ENCODE results near the gene ASPSCR1. TPM values are rescaled to one million over a fixed set of nuclear protein-coding genes. Genes with fewer than 3 reads are reported as not detected.
A peak's percentile ranks its signal among the peaks of the same experiment; 100 is the strongest.

The ASPSCR1 gene
- total and polyA plus RNA-seq, 2 of the 13 experiments (the other 11 are each of a cell fraction or from before 2014, with no cell fraction given) = 274 to 314 TPM

DNA sequence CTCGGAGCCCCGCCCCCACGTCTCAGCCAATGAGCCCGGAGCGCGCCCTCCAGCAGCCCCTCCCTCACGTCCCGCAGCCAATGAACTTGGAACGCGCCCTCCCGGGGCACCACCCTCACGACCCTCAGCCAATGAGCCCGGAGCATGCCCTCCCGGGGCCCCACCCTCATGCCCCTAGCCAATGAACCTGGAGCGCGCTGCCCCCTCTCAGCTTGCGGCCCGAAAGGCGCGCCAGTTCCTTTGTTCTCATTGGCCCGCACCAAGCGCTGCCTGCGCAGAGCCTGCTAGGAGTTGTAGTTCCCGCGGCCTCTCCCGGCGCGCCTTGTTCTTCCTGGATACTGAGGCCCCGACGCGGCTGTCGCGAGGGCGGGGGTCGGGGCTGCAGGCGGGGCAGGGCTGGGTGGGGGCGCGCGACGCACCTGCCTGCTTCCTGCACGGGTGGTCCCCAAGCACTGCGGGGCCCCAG lies 45.6 kb downstream of the ASPSCR1 start, which contains the start of gene LRRC45 (continued):
- TF ChIP-seq, protein P1, sequence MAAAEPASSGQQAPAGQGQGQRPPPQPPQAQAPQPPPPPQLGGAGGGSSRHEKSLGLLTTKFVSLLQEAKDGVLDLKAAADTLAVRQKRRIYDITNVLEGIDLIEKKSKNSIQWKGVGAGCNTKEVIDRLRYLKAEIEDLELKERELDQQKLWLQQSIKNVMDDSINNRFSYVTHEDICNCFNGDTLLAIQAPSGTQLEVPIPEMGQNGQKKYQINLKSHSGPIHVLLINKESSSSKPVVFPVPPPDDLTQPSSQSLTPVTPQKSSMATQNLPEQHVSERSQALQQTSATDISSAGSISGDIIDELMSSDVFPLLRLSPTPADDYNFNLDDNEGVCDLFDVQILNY (CRISPR knock-in tag; conservative IDR thresholded peaks at IDR 0.05) = peak; percentile 51; the same call in 1 of the 2 replicates
- TF ChIP-seq YY1 (IDR thresholded peaks at IDR 0.05; ENCODE audit: insufficient read depth, insufficient replicate concordance, low read depth, low read length) = no peak
- no peak for TF ChIP-seq RAD51 (IDR thresholded peaks at IDR 0.05; ENCODE audit: borderline replicate concordance)
- TF ChIP-seq, protein P2, sequence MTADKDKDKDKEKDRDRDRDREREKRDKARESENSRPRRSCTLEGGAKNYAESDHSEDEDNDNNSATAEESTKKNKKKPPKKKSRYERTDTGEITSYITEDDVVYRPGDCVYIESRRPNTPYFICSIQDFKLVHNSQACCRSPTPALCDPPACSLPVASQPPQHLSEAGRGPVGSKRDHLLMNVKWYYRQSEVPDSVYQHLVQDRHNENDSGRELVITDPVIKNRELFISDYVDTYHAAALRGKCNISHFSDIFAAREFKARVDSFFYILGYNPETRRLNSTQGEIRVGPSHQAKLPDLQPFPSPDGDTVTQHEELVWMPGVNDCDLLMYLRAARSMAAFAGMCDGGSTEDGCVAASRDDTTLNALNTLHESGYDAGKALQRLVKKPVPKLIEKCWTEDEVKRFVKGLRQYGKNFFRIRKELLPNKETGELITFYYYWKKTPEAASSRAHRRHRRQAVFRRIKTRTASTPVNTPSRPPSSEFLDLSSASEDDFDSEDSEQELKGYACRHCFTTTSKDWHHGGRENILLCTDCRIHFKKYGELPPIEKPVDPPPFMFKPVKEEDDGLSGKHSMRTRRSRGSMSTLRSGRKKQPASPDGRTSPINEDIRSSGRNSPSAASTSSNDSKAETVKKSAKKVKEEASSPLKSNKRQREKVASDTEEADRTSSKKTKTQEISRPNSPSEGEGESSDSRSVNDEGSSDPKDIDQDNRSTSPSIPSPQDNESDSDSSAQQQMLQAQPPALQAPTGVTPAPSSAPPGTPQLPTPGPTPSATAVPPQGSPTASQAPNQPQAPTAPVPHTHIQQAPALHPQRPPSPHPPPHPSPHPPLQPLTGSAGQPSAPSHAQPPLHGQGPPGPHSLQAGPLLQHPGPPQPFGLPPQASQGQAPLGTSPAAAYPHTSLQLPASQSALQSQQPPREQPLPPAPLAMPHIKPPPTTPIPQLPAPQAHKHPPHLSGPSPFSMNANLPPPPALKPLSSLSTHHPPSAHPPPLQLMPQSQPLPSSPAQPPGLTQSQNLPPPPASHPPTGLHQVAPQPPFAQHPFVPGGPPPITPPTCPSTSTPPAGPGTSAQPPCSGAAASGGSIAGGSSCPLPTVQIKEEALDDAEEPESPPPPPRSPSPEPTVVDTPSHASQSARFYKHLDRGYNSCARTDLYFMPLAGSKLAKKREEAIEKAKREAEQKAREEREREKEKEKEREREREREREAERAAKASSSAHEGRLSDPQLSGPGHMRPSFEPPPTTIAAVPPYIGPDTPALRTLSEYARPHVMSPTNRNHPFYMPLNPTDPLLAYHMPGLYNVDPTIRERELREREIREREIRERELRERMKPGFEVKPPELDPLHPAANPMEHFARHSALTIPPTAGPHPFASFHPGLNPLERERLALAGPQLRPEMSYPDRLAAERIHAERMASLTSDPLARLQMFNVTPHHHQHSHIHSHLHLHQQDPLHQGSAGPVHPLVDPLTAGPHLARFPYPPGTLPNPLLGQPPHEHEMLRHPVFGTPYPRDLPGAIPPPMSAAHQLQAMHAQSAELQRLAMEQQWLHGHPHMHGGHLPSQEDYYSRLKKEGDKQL (CRISPR knock-in tag; IDR thresholded peaks at IDR 0.05; ENCODE audit: low read depth) = no peak
- no peak for TF ChIP-seq ZNF3 (CRISPR knock-in tag; IDR thresholded peaks at IDR 0.05)
- TF ChIP-seq PAX8 (CRISPR knock-in tag; IDR thresholded peaks at IDR 0.05; ENCODE audit: borderline replicate concordance) = no peak
- 0 out of 2 replicates have a peak, but pooled peaks have one; percentile 3 for TF ChIP-seq ZNF619 (CRISPR knock-in tag; IDR thresholded peaks at IDR 0.05)
- peak; percentile 78 for TF ChIP-seq YEATS2 (CRISPR knock-in tag; IDR thresholded peaks at IDR 0.05; ENCODE audit: borderline replicate concordance)
- TF ChIP-seq PCBP1 (IDR thresholded peaks at IDR 0.05; ENCODE audit: borderline replicate concordance, low read depth, low read length) = 0 out of 2 replicates have a peak, but pooled peaks have one; percentile 89
- no peak for TF ChIP-seq ZNF558 (CRISPR knock-in tag; IDR thresholded peaks at IDR 0.05; ENCODE audit: borderline replicate concordance)
- no peak for TF ChIP-seq ZNF326 (CRISPR knock-in tag; IDR thresholded peaks at IDR 0.05; ENCODE audit: borderline replicate concordance)
- TF ChIP-seq ZNF737 (CRISPR knock-in tag; IDR thresholded peaks at IDR 0.05; ENCODE audit: borderline replicate concordance) = no peak
- no peak for TF ChIP-seq SAFB2 (CRISPR knock-in tag; IDR thresholded peaks at IDR 0.05; ENCODE audit: borderline replicate concordance, low read depth)
- TF ChIP-seq NFKB2 (CRISPR knock-in tag; IDR thresholded peaks at IDR 0.05; ENCODE audit: borderline replicate concordance) = no peak
- no peak for TF ChIP-seq HDAC6 (IDR thresholded peaks at IDR 0.05; ENCODE audit: low read depth, low read length)
- TF ChIP-seq ZNF235 (CRISPR knock-in tag; IDR thresholded peaks at IDR 0.05; ENCODE audit: borderline replicate concordance) = no peak
- TF ChIP-seq, protein P3, sequence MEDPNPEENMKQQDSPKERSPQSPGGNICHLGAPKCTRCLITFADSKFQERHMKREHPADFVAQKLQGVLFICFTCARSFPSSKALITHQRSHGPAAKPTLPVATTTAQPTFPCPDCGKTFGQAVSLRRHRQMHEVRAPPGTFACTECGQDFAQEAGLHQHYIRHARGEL (CRISPR knock-in tag; IDR thresholded peaks at IDR 0.05) = no peak
- peak; percentile 73 for TF ChIP-seq RFX5 (IDR thresholded peaks at IDR 0.05; ENCODE audit: low read depth, low read length)
- TF ChIP-seq, protein P4, sequence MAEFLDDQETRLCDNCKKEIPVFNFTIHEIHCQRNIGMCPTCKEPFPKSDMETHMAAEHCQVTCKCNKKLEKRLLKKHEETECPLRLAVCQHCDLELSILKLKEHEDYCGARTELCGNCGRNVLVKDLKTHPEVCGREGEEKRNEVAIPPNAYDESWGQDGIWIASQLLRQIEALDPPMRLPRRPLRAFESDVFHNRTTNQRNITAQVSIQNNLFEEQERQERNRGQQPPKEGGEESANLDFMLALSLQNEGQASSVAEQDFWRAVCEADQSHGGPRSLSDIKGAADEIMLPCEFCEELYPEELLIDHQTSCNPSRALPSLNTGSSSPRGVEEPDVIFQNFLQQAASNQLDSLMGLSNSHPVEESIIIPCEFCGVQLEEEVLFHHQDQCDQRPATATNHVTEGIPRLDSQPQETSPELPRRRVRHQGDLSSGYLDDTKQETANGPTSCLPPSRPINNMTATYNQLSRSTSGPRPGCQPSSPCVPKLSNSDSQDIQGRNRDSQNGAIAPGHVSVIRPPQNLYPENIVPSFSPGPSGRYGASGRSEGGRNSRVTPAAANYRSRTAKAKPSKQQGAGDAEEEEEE (CRISPR knock-in tag; IDR thresholded peaks at IDR 0.05; ENCODE audit: borderline replicate concordance) = no peak
- no peak for TF ChIP-seq ZFP41 (CRISPR knock-in tag; IDR thresholded peaks at IDR 0.05; ENCODE audit: borderline replicate concordance)
- TF ChIP-seq ZNF33A (CRISPR knock-in tag; IDR thresholded peaks at IDR 0.05; ENCODE audit: borderline replicate concordance) = no peak
- no peak for TF ChIP-seq ZNF331 (CRISPR knock-in tag; IDR thresholded peaks at IDR 0.05)
- no peak for TF ChIP-seq BORCS8-MEF2B (CRISPR knock-in tag; IDR thresholded peaks at IDR 0.05)
